Gastroesophageal sphincter (tissue), 3 donors: ENCODE data around the gene RPP25.

Source experiments
- CTCF ChIP-seq, 4 experiments: fragments of 200-600 bp in 2 of 4; fragments of 450-650 bp in 2 of 4; sonication (generic) in 1 of 4; IDR thresholded peaks; one replicate each; pipeline ENCODE4 v1.5.1; 2017 to 2019; ENCODE audit warnings: antibody characterized with exemption in 4 of 4, mild to moderate bottlenecking in 2 of 4, moderate library complexity in 2 of 4
- EP300 ChIP-seq: sonication (generic); formaldehyde crosslinking; IDR thresholded peaks from one replicate; pipeline ENCODE4 v1.6.1; 2017; ENCODE audit warnings: antibody characterized with exemption, mild to moderate bottlenecking
- POLR2A ChIP-seq, 2 donors: fragments of 450-650 bp; IDR thresholded peaks; one replicate each; pipeline ENCODE4 v1.6.1; 2017; ENCODE audit warnings: antibody characterized with exemption in 2 of 2, mild to moderate bottlenecking in 2 of 2, moderate library complexity in 1 of 2

DNA sequence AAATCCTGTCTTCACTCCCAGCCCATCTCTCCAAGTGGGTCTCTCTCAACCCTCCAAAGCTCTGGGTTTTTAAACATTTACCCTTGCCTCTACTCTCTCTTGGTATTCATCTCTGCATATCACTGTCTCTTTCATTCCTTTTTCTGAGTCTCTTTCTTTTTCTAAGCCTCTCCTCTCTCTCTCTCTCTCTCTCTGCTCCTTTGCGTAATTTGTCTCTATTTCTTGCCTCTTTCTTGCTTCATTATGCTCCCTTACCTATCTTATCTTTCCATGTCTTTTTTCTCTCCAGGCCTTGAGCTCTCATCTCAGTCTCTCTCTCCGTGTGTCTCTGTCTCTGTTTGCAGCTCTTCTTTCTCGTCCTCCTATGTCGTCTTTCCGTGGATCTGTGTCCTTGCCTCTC, 38.1 kb upstream of the RPP25 start:
- no peak for TF ChIP-seq POLR2A (IDR thresholded peaks at IDR 0.05)
- no peak for TF ChIP-seq CTCF (IDR thresholded peaks at IDR 0.05)
- no peak for TF ChIP-seq EP300
